ENCODE data around the gene PSMF1.
"Not testable (repeated sequence)": the region's sequence is repeated elsewhere in the genome, so short reads cannot be mapped to it uniquely, and the experiment has no call there.

The PSMF1 gene

GRCh38 chr20:1216527-1217427, 98.4 kb downstream of the PSMF1 start:
- not testable (repeated sequence) for DNase-seq

All from effector CD8-positive, alpha-beta T cell (primary cell).